Stimulated activated CD4-positive, alpha-beta T cell treated with anti-CD3 and anti-CD28 coated beads, Interleukin-15, amount 100 ng/mL, for 1 hour (primary cell): ENCODE measurements around the gene TSPAN14.
A peak's percentile ranks its signal among the peaks of the same experiment; 100 is the strongest.
"Not testable (repeated sequence)": the region's sequence is repeated elsewhere in the genome, so short reads cannot be mapped to it uniquely, and the experiment has no call there.

Experiments used
- DNase-seq, 2 donors: peaks; one replicate each; pipeline ENCODE4 v3.0.0-alpha.2; 2020; ENCODE audit warnings: low read depth in 1 of 2, low spot score in 1 of 2

TSPAN14 gene

DNA sequence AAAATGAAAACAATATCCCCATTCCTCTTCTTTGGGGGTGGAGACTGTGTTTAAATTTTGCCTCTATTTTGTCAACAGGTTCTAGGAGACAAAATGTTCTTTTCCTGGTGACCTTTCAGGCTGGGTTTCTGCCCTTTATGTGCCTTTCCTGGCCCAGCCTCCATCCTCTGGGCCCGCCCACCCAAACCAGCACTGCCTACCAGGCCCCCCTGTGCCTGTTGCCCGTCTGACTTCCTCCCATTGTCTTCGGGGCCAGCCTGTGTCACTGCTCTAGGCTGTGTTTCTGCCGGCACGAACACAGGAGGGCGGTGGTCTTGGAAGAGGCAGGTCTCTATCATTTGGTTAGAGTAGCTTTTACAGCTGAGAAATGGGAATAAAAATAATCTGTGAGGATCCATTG, 13.9 kb downstream of the TSPAN14 start:
- peak; percentile 43 to 55 for DNase-seq

DNA sequence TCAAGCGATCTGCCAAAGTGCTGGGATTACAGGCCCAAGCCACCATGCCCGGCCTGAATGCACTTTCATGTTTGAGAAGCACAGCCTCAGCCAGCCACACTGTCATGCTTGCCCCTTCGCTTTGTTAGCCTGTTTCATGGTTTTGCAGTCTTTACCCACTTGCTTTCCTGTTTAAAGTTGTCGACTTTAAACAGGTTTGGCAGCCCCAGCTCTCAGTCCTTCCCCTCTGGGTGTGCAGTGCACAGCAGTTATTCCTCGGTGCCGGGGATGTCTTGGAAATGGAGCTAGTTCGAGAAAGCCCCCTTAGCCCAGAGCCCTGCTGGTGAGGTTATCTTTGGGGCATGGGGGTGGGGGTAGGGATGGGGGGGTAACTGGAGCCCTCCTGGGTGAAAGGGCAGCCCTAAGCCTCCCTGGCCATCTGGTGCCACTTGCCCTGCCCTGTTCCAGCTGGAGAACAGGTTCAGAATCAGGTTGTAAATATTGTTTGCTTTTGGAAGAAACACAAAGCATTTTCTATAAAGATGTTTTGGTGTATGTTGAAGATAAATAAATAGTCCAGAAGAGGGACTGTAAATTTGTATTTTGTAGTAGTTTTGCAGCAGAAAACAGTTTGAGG, 14.8 kb downstream of the TSPAN14 start:
- no peak for DNase-seq

DNA sequence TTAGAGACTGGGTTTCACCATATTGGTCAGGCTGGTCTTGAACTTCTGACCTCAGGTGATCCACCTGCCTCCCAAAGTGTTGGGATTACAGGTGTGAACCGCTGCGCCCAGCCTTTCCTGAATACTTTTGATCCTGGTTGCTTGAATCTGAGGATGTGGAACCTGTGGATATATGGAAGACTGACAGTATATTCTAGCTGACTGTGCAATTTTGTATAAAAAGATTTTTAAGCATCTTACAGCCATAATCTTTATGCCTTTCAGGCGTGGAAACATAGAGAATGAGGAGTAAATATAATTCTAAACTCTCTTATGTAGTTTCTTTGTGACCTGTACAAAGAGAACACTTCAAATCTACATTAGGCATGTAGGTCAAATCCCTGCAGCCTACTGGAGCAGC, 16.2 kb downstream of the TSPAN14 start:
- no peak for DNase-seq

DNA sequence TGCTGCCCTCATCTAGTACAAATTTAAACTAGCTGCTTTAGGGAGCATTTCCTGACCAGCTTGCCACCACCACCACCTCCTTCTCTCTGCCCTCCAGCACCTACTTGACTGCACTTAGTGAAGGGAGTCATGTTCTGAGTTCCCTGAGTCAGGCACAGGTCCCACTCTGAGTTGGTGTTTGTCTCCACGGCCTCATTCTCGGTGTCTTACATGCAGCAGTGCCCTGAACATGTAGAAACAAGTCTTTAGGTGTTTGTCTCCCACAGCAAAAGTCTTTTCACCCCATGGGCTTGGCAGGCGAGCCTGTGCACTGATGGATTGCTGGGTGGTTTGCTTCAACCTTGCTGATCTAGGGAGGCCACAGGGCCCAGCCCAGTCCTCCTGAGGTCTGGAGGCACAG, 16.9 kb downstream of the TSPAN14 start:
- DNase-seq: no peak

DNA sequence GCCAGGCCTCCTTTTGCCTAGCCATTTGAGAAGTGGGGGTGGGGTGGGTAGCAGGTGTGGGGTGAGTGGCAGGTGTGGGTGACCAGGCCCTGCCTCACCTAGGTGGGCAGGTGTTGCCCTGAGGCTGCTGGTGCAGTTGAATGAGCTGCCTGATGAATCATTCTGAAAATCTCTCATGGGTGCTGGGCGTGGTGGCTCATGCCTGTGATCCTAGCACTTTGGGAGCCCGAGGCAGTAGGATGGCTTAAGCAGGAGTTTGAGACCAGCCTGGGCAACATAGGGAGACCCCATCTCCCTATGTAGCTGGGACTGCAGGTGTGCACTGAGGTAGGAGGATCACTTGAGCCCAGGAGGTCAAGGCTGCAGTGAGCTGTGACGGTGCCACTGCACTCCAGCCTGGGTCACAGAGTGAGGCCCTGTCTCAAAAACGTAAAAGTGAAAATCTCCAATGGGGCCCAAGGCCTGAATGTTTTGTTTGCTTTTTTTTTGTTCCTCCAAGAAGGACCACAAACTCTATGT, 17.7 kb downstream of the TSPAN14 start:
- DNase-seq: no peak

DNA sequence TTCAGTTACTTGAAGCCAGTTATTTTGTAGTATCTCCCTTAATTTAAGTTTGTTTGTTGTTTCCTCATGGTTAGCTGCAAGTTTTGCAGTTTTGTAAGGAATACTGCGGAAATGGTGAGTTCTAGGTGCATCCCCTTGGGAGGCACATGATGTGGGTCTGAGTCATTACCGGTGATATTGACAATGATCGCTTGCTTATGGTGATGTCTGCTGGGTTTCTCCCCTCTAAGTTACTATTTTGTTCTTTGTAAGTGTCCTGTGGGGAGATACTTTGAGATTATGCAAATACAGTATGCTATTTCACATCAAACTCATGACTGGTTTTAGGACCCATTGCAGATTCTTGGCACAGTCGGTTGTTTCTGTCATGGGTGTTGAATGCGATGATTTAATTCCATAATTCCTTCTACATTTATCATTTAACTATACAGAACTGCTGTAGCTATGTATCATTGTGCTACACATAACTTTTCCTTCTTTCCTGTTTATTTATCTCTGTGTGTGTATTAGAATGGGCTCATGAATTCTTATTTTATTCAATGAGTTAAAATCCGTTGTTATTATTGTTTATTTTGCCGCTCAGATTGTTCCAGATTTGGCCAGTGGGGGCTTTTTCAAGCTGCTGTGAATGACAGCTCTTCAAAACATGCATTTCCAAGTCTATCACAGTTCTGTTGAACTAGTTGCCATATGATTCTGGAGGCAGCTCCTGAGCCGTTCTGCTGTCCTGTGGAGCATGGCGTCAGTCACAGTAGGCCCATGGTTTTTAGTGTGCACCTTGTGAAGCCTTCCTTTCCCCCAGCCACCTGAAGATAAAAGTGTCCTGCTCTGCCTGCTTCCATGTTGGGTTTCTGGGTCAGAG, 18.4 kb downstream of the TSPAN14 start:
- no peak for DNase-seq

DNA sequence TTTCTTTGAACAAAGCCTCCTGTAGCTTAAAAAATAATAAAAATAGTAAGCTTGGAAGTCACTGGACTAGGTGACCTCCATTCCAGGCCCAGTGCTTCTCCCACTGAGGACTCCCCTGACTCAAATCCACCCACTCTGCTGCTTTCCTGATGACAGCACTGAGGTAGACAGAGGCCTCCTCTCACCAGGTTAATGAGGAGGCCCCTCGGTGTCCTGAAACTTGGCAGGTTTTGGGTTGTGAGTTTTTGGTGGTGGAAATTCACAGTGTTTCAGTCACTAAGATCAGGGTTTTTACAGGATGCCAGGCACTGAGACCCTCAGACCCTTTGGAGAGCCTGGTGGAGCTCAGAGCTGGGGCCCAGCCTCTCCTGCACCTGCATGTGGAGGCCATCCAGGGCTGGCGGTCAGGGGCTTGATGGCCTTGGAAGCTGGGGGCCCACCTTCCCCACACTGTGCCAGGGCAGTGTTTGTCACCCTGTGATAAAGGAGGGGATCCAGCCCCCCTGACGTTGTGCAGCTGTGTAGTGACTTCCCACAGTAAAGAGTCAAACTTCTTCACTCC, 19.1 kb downstream of the TSPAN14 start:
- no peak for DNase-seq

DNA sequence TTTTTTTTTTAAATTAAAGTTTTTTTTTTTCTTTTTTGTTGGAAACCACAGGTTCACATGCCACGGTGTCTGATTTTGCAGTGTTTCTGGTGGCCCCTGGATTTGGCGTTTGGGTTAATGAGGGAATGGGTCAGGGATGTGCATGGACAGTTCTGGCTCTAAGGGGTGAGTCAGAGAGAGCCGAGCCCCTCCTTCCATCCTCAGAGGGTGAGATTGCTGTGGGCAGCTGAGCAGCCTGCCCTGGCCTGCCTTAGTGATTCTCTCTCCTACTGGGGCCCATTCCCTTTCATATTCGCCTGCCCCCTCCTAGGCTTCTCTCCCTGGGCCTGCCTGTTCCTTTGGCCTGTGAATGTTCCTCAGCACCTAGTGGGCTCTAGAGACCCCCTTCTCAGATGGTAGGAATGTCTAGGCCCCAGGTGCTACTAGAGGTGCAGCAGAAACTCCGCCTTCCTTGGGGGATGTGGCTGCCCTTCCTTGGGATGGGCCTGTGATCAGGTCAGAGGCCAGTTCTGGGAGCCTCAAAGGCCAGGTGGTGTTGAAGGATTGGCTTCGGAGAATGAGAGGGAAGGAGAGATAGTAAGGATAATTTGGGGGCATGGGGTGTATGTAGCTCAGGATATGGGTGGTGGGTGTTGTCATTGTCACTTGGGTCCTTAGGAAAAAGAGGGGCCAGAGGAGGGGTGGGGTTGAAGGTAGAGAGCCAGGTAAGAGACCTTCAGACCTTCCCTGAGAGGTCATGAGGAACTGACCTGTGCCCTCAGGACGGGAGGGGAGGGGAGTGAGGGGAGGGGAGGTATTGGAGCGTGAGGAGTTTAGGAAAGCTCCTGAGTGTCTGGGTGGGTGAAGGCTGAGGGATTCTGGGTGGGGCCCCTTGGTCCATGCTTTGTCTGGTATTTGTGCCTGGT, 19.8 kb downstream of the TSPAN14 start:
- no peak for DNase-seq

DNA sequence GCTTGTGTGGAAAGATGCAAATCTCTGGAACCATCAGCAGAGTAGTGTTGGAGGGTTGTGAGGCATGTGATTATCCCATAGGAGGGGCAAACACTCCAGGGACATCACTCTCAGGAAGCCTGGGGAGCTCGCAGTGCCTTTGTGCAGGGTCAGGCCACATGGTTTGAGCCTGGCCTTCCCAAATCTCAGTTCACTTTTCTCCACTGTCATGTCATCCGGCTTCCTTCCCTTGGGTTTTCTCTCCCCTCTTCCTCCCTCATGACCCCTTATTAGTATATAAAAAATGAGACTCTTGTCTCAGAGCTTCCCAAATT, 20.4 kb downstream of the TSPAN14 start:
- DNase-seq: no peak

DNA sequence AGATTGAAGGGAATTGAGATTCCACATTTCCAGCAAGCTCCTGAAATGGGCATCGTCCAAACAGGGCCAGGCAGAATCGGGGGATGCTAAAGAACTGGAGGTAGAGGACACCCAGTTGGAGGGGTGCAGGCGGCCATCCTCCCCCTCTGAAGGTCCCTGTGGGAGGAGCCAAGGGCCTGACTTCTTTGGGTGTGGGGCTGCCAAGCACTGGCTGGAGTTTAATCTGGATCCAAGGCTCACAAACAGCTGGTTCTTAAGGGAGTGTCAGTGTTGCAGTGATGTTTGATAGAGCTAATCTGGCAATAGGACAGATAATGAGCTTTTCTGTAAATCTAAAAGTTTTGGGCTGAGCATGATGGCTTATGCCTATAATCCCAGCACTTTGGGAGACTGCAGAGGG, 20.8 kb downstream of the TSPAN14 start:
- no peak for DNase-seq

DNA sequence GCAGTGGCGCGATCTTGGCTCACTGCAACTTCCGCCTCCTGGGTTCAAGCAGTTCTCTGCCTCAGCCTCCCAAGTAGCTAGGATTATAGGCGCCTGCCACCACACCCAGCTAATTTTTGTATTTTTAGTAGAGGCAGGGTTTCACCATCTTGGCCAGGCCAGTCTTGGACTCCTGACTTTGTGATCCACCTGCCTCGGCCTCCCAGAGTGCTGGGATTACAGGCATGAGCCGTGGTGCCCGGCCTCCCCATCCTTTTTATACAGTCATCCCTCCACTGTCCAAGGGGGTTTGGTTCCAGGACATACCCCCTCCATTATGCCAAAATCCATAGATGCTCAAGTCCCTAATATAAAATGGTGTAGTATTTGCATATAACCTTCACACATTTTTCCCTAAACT, 21.5 kb downstream of the TSPAN14 start:
- DNase-seq: not testable (repeated sequence)

DNA sequence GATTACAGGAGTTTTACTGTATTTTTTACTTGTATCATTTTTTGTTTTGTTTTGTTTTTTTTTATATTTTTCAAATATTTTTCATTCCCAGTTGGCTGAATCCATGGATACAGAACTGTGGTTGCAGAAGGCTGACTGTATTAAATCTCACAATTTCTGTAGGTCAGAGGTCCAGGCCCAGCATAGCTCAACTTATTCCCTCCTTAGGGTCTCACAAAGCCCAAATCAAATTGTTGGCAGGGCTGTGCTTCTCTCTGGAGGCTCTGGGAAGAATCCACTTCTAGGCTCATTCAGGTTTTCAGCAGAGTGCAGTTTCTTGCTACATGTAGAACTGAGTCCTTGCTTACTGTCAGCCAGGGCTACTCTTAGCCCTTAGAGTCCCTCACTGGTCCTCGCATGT, 22.6 kb downstream of the TSPAN14 start:
- no peak for DNase-seq

DNA sequence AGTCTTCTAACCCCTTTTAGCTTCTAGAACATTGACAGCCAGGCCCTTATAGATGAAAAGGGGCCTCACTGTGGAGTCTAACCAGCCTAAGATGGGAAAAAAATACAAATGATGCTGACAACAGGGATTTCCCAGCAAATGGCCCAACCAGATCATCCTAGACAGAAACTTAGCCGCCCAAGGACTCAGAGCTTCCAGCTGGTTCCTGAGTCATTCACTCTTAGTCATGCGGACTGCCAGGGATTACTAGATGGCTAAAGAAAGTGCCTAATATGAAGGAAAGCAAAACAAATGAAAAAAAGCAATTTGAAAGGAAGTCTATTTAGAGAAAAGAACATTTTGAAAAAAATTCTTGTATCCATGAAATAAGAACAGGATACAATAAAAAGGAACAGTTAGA, 23.7 kb downstream of the TSPAN14 start:
- DNase-seq: no peak

DNA sequence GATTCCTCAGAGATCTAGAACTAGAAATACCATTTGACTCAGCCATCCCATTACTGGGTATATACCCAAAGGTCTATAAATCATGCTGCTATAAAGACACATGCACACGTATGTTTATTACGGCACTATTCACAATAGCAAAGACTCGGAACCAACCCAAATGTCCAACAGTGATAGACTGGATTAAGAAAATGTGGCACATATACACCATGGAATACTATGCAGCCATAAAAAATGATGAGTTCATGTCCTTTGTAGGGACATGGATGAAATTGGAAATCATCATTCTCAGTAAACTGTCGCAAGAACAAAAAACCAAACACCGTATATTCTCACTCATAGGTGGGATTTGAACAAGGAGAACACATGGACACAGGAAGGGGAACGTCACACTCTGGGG, 26.3 kb downstream of the TSPAN14 start:
- not testable (repeated sequence) for DNase-seq

DNA sequence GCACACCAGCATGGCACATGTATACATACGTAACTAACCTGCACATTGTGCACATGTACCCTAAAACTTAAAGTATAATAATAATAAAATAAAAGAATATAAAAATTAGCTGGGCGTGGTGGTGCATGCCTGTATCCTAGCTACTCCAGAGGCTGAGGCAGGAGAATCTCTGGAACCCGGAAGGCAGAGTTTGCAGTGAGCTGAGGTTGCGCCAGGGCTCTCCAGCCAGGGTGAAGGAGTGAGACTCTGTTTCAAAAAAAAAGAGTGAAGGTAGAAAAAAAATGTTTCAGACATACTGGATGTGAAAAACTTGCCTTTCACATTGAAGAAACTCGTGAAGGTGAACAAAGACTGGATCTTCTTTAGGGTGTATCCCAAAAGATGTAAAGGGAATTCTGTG, 26.7 kb downstream of the TSPAN14 start:
- DNase-seq: no peak

DNA sequence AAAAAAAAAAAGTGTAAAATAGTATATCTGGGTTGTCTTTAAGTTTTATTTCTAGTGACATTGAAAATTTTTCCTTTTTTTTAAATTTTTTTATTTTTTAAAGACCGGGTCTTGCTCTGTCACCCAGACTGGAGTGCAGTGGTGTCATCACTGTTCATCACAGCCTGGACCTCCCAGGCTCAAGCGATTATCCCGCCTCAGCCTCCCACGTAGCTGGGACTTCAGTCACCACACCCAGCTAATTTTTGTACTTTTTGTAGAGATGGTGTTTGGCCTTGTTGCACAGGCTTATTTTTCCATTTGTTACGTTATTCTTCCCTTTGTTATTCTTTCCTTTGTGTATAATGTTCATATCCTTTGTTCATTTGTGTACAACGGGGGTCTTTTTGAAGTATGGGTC, 30.1 kb downstream of the TSPAN14 start:
- no peak for DNase-seq

DNA sequence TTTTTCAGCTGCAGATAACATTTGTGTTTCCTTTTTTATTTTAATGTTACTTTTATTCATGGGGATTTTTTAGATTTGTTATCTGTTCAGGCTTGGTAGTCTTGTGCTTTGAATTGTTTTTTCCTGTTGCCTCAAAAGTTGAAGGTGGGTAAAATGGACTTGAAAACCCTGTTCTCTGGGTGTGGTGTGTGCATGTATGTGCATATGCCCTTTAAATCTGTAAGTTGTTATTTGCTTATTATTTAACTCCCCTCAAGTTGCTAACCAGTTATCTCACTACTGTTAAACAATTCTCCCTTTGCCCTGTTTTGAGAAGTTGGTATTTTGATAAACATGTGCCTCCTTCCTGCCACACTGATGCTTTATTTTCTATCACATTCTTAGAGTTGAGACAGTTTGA, 30.6 kb downstream of the TSPAN14 start:
- no peak for DNase-seq

DNA sequence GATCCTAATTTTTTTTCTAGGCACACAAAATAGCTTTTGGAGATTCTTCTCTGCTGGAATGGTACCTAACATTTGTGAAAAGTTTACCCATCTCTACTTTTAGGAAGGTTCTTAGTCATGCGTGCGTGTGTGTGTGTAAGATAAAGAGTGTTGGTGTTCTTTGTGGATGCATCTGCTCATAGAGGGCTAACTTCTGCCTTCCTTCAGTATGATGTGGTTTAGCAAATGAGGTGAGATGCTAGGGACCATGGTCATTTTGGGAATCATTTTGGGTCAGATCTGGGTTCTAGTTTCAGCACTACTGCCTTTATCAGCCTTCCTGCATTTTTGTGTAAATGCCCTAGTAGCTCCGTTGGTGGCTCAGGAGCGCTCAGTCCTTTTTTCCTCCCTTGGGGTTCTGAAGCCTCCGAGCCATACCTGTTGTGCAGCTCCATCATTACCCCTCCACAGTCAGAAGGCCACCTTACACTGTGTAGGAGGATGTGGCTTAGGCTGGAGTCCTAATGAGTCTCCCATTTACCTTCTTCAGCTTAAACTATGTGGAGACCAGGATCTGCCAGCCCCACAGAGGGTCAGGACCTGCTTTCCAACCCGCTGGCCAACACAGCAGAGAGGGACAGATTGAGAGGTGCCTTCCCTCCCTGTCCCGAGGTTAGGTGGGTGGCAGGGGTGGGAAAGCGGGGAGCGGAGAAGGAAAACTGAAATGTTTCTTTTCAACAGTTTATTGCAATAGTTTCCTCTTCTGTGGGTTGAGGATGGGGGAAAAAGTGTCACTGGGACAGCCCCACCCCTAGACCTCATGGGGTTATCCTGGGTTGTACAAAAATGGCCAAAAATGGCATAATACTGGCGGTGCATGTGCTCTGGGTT, 31.2 kb downstream of the TSPAN14 start:
- no peak for DNase-seq

DNA sequence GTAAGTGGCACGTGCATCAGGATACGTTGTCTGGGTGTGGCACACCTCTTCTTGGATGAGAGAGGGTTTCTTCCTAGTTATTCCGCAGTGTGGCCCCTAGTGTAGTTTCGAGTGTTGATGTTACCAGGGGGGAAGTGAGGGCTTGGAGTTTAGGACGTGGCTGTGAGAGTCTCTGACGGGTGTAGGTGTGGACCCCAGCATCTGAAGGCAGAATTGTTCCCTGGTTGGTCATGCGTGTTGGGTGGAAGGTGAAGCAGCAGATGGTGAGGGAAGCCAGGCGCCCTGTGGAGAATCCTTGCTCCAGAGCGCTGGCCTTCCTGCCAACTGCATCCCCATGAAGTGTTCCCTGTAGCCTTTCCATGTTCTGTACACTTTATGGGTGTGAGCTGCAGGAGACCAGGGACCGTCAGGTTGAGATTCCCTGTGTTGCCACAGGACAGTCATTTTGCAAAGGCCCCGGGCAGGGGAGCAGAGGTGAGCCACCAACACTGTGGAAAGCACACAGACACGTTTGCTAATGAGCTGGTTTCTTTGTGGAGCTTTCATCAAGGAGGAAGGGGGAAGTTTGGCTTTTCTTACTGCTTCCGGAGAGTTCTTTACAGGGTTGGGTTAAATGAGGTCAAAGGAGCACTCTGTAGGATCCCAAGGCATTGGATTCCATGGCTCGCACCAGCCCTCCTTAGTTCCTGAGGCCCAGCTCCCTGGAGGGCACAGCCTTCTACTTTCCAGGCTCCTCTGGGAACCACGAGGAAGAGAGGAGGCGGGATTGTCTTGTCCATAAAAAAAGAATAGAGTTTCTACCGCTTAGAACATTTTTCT, 32.0 kb downstream of the TSPAN14 start:
- no peak for DNase-seq
